H1 (cell line): Measurements from ENCODE around the gene RHEX.

Source experiments
- CEBPB ChIP-seq: IDR thresholded peaks from 2 replicates; pipeline ENCODE4 v1.6.1; 2012; ENCODE audit warnings: low read depth, low read length
- EGR1 ChIP-seq: IDR thresholded peaks from 2 replicates; pipeline ENCODE4 v1.6.1; 2011; ENCODE audit warnings: low read depth, low read length, borderline replicate concordance
- EZH2 ChIP-seq: fragments of 200-600 bp; sonication (generic); IDR thresholded peaks from 2 replicates; pipeline ENCODE4 v1.7.1; 2012; ENCODE audit warnings: low read depth, mild to moderate bottlenecking, moderate library complexity, low read length, inconsistent platforms; ENCODE audit not compliant: severe bottlenecking
- FOSL1 ChIP-seq: IDR thresholded peaks from 2 replicates; pipeline ENCODE4 v1.6.1; 2011; ENCODE audit warnings: mild to moderate bottlenecking, low read depth, low read length, moderate library complexity; ENCODE audit not compliant: insufficient read depth
- HDAC6 ChIP-seq: IDR thresholded peaks from one replicate; pipeline ENCODE4 v1.7.1; 2012; ENCODE audit warnings: low read depth, mild to moderate bottlenecking, inconsistent platforms, low read length, moderate library complexity
- POLR2AphosphoS5 ChIP-seq: IDR thresholded peaks from 2 replicates; pipeline ENCODE4 v1.6.1; 2011; ENCODE audit warnings: low read depth, low read length
- RBBP5 ChIP-seq: IDR thresholded peaks from 2 replicates; pipeline ENCODE4 v1.7.1; 2012; ENCODE audit warnings: low read depth, mild to moderate bottlenecking, inconsistent platforms, low read length, moderate library complexity, borderline replicate concordance
- RNF2 ChIP-seq: fragments of 200-900, 300-1000 bp; sonication (generic); IDR thresholded peaks from 2 replicates; pipeline ENCODE4 v1.7.1; 2016; ENCODE audit warnings: borderline replicate concordance, low read depth, mild to moderate bottlenecking, antibody characterized with exemption, low read length; ENCODE audit not compliant: poor library complexity, severe bottlenecking; ENCODE audit errors: missing control alignments
- SRF ChIP-seq: IDR thresholded peaks from 2 replicates; pipeline ENCODE4 v1.6.1; 2011; ENCODE audit warnings: mild to moderate bottlenecking, low read depth, low read length, moderate library complexity
- TF ChIP-seq, protein P1 (sequence below), 3 experiments: IDR thresholded peaks; 1 replicate in 2 of 3; 2 replicates in 1 of 3; pipeline versions ENCODE4 v1.5.1 to v1.6.1; 2011; ENCODE audit warnings: low read length in 3 of 3, mild to moderate bottlenecking in 3 of 3, inconsistent platforms in 2 of 3, low read depth in 1 of 3, moderate library complexity in 1 of 3; ENCODE audit not compliant: insufficient read depth in 1 of 3; ENCODE audit errors: control extremely low read depth in 1 of 3
- TF ChIP-seq, protein P2 (sequence below): IDR thresholded peaks from 2 replicates; pipeline ENCODE4 v1.6.1; 2011; ENCODE audit warnings: low read length, improper control_type of control experiment

DNA sequence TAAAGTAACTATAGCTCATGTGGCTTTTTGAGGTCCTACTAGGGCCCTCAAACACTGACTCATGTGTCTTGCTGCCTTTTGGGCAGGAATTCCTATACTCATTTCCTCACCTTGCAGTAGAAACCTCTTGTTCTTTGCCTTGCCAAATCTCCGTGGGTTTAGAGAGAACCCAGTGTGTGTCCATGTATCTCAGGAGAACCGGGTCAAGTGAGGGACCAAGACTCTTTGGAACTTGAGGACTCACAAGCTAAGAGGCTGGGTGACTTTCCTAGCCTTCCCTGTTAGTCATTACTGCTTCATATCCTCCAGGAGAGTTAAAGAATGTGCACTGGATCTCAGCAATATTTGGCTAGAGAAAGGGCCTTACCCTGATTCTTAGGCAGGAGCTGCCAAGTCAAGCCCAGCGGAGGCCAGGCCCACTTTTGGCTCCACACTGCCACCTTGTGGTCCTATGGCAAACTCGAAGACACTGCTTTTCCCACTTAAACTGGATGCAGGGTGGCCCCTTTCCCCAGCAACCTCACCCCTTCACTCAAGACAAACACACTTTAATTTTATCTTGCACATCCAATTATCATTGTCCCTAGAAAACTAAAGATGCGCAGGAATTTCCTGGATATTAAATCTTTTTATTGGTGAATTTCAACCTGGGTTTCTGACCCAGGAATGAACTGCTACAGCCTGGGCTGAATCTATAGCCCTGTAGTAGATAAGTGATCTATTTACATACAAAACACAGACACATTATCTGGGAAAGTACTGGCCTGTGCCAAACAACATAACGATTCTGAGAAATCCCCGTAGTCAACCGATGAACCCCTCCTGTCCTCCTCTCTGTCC is 53.6 kb downstream of the RHEX start:
- TF ChIP-seq EGR1 (no peak), EZH2 (no peak), RNF2 (no peak), CEBPB (no peak), POLR2AphosphoS5 (no peak), HDAC6 (no peak), RBBP5 (no peak), SRF (no peak), FOSL1 (no peak)
- TF ChIP-seq, protein P1, sequence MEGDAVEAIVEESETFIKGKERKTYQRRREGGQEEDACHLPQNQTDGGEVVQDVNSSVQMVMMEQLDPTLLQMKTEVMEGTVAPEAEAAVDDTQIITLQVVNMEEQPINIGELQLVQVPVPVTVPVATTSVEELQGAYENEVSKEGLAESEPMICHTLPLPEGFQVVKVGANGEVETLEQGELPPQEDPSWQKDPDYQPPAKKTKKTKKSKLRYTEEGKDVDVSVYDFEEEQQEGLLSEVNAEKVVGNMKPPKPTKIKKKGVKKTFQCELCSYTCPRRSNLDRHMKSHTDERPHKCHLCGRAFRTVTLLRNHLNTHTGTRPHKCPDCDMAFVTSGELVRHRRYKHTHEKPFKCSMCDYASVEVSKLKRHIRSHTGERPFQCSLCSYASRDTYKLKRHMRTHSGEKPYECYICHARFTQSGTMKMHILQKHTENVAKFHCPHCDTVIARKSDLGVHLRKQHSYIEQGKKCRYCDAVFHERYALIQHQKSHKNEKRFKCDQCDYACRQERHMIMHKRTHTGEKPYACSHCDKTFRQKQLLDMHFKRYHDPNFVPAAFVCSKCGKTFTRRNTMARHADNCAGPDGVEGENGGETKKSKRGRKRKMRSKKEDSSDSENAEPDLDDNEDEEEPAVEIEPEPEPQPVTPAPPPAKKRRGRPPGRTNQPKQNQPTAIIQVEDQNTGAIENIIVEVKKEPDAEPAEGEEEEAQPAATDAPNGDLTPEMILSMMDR (IDR thresholded peaks at IDR 0.05; ENCODE audit: control extremely low read depth in 1 of 3, insufficient read depth in 1 of 3, low read depth in 1 of 3, low read length in 3 of 3), result peak; percentile 92 to 95 (median 93)
- TF ChIP-seq, protein P2, sequence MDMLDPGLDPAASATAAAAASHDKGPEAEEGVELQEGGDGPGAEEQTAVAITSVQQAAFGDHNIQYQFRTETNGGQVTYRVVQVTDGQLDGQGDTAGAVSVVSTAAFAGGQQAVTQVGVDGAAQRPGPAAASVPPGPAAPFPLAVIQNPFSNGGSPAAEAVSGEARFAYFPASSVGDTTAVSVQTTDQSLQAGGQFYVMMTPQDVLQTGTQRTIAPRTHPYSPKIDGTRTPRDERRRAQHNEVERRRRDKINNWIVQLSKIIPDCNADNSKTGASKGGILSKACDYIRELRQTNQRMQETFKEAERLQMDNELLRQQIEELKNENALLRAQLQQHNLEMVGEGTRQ, result no peak
